Measurements from ENCODE around the gene GPR153. TPM values are rescaled to one million over a fixed set of nuclear protein-coding genes. Genes with fewer than 3 reads are reported as not detected.

GPR153 gene
- polyA plus RNA-seq, 1 donor from 2014 or later, result 26.9 TPM

- peak within 1 kb of the TSS; percentile 67 for H3K27ac ChIP-seq (ENCODE audit: low read length)
- no peaks in the 10 kb centered on the region for H3F3A ChIP-seq (ENCODE audit: insufficient read depth, low read length, poor library complexity, severe bottlenecking)
- peak within 1 kb of the TSS; percentile 67 for H2AFZ ChIP-seq (ENCODE audit: low read depth, low read length)
- peak within 1 kb of the TSS; percentile 98 for H3K4me2 ChIP-seq (ENCODE audit: low read length)
- H3K36me3 ChIP-seq (ENCODE audit: insufficient read depth, low read length), result no peaks in the 10 kb centered on the region
- peaks cover 21% of the 10 kb centered on the region for H3K79me2 ChIP-seq (replicated peaks; ENCODE audit: insufficient read depth, low read length)
- peak within 1 kb of the TSS; percentile 94 for H3K4me3 ChIP-seq (ENCODE audit: low read length)
- no peaks in the 10 kb centered on the region for H3K9me3 ChIP-seq (ENCODE audit: low read length)
- H3K27me3 ChIP-seq (ENCODE audit: insufficient read depth, low read depth, low read length), result no peaks in the 10 kb centered on the region
- no peaks in the 10 kb centered on the region for H4K20me1 ChIP-seq (ENCODE audit: insufficient read depth)
- no peaks in the 10 kb centered on the region for H3K9me2 ChIP-seq (ENCODE audit: insufficient read depth, low read length)
- TF ChIP-seq EZH2 (IDR thresholded peaks at IDR 0.05; ENCODE audit: borderline replicate concordance, insufficient read depth, low read length, poor library complexity, severe bottlenecking) (no peak), RAD21 (conservative IDR thresholded peaks at IDR 0.05) (peak; percentile 36), POLR2AphosphoS5 (IDR thresholded peaks at IDR 0.05) (peak; percentile 95), MXI1 (conservative IDR thresholded peaks at IDR 0.05; ENCODE audit: poor library complexity, severe bottlenecking) (peak; percentile 99), TAF1 (IDR thresholded peaks at IDR 0.05; ENCODE audit: low read depth) (no peak), EP300 (conservative IDR thresholded peaks at IDR 0.05; ENCODE audit: poor library complexity, severe bottlenecking) (peak; percentile 55), CTCF (IDR thresholded peaks at IDR 0.05; ENCODE audit: poor library complexity, severe bottlenecking) (no peak), SMC3 (conservative IDR thresholded peaks at IDR 0.05; ENCODE audit: poor library complexity) (peak; percentile 45), REST (IDR thresholded peaks at IDR 0.05; ENCODE audit: borderline replicate concordance) (peak; percentile 74)
- H3K9ac ChIP-seq (ENCODE audit: low read length), result peak within 1 kb of the TSS; percentile 89
Measured at GRCh38 chr1:6199298-6200187, 61.4 kb downstream of the GPR153 start, which contains the start of gene RPL22. Gene RPL22 (minus strand): TSS chr1:6199595. CDS start chr1:6199573, 22 bp downstream.

- H3K27me3 ChIP-seq (ENCODE audit: insufficient read depth, low read depth, low read length), result no peaks in the 10 kb centered on the region
- no peaks in the 10 kb centered on the region for H3K9me3 ChIP-seq (ENCODE audit: low read length)
- H3F3A ChIP-seq (ENCODE audit: insufficient read depth, low read length, poor library complexity, severe bottlenecking), result no peaks in the 10 kb centered on the region
- no peaks in the 10 kb centered on the region for H4K20me1 ChIP-seq (ENCODE audit: insufficient read depth)
- H3K4me3 ChIP-seq (ENCODE audit: low read length), result peak overlapping the region; percentile 94
- H3K9ac ChIP-seq (ENCODE audit: low read length), result peak overlapping the region; percentile 89
- H3K36me3 ChIP-seq (ENCODE audit: insufficient read depth, low read length), result no peaks in the 10 kb centered on the region
- H3K79me2 ChIP-seq (replicated peaks; ENCODE audit: insufficient read depth, low read length), result peaks cover 21% of the 10 kb centered on the region
- TF ChIP-seq REST (IDR thresholded peaks at IDR 0.05; ENCODE audit: borderline replicate concordance) (no peak), MXI1 (conservative IDR thresholded peaks at IDR 0.05; ENCODE audit: poor library complexity, severe bottlenecking) (no peak), EZH2 (IDR thresholded peaks at IDR 0.05; ENCODE audit: borderline replicate concordance, insufficient read depth, low read length, poor library complexity, severe bottlenecking) (no peak), TAF1 (IDR thresholded peaks at IDR 0.05; ENCODE audit: low read depth) (no peak), EP300 (conservative IDR thresholded peaks at IDR 0.05; ENCODE audit: poor library complexity, severe bottlenecking) (no peak), POLR2AphosphoS5 (IDR thresholded peaks at IDR 0.05) (no peak), CTCF (IDR thresholded peaks at IDR 0.05; ENCODE audit: poor library complexity, severe bottlenecking) (no peak), SMC3 (conservative IDR thresholded peaks at IDR 0.05; ENCODE audit: poor library complexity) (no peak), RAD21 (conservative IDR thresholded peaks at IDR 0.05) (no peak)
- no peaks in the 10 kb centered on the region for H3K9me2 ChIP-seq (ENCODE audit: insufficient read depth, low read length)
- H3K27ac ChIP-seq (ENCODE audit: low read length), result peak overlapping the region; percentile 67
- peak overlapping the region; percentile 48 for H2AFZ ChIP-seq (ENCODE audit: low read depth, low read length)
- H3K4me2 ChIP-seq (ENCODE audit: low read length), result peak overlapping the region; percentile 98
Measured at GRCh38 chr1:6198646-6199297, 62.1 kb downstream of the GPR153 start.

All from neural cell (in vitro differentiated cells).